ENCODE data around the gene HLA-DPB1.

The HLA-DPB1 gene

GRCh38 chr6:33075568-33076405 lies at the start of gene HLA-DPB1:
Gene HLA-DPB1, plus strand, starts transcription at chr6:33075990. Its CDS starts 52 bp downstream, at chr6:33076042.
- Mint-ChIP-seq H3K27ac (peak within 1 kb of the TSS; percentile 82), H3K9me3 (no peaks in the 10 kb centered on the region), H3K36me3 (peaks cover 33% of the 10 kb centered on the region), H3K4me3 (peak within 1 kb of the TSS; percentile 76), H3K4me1 (peaks cover 69% of the 10 kb centered on the region)
- DNase-seq (ENCODE audit: low spot score in 2 of 2) (peak; percentile 31 to 70), ATAC-seq (peak; percentile 95)

GRCh38 chr6:33028220-33028849 lies 47.5 kb upstream of the HLA-DPB1 start:
- DNase-seq (ENCODE audit: low spot score in 2 of 2): no peak
- no peak for ATAC-seq
- Mint-ChIP-seq H3K27ac (peak overlapping the region; percentile 95), H3K4me1 (peaks cover 21% of the 10 kb centered on the region), H3K36me3 (no peaks in the 10 kb centered on the region), H3K9me3 (no peaks in the 10 kb centered on the region), H3K4me3 (no peak overlapping the region)

GRCh38 chr6:33029328-33030184 lies 46.2 kb upstream of the HLA-DPB1 start:
- Mint-ChIP-seq H3K4me3 (peak overlapping the region; percentile 49), H3K9me3 (peaks cover 3% of the 10 kb centered on the region), H3K4me1 (peaks cover 21% of the 10 kb centered on the region), H3K27ac (peak overlapping the region; percentile 95), H3K36me3 (no peaks in the 10 kb centered on the region)
- DNase-seq (ENCODE audit: low spot score in 2 of 2) (no peak), ATAC-seq (peak; percentile 90)

- DNase-seq (ENCODE audit: low spot score in 2 of 2): no peak
- Mint-ChIP-seq H3K4me1 (peaks cover 21% of the 10 kb centered on the region), H3K27ac (peak overlapping the region; percentile 95), H3K9me3 (peaks cover 7% of the 10 kb centered on the region), H3K36me3 (no peaks in the 10 kb centered on the region), H3K4me3 (peak overlapping the region; percentile 49)
- ATAC-seq: no peak
Measured at GRCh38 chr6:33030245-33030644, 45.5 kb upstream of the HLA-DPB1 start.

GRCh38 chr6:33034554-33034953 lies 41.2 kb upstream of the HLA-DPB1 start:
- DNase-seq (ENCODE audit: low spot score in 2 of 2): no peak
- Mint-ChIP-seq H3K4me1 (peaks cover 6% of the 10 kb centered on the region), H3K4me3 (no peak overlapping the region), H3K9me3 (peaks cover 12% of the 10 kb centered on the region), H3K27ac (no peak overlapping the region), H3K36me3 (no peaks in the 10 kb centered on the region)
- ATAC-seq: no peak

GRCh38 chr6:33036535-33036934 lies 39.3 kb upstream of the HLA-DPB1 start:
- H3K4me1 Mint-ChIP-seq: no peaks in the 10 kb centered on the region
- H3K36me3 Mint-ChIP-seq: no peaks in the 10 kb centered on the region
- H3K9me3 Mint-ChIP-seq: peaks cover 12% of the 10 kb centered on the region
- no peak for DNase-seq (ENCODE audit: low spot score in 2 of 2)
- no peak overlapping the region for H3K4me3 Mint-ChIP-seq
- H3K27ac Mint-ChIP-seq: no peak overlapping the region
- no peak for ATAC-seq

- ATAC-seq (no peak), DNase-seq (ENCODE audit: low spot score in 2 of 2) (no peak)
- H3K36me3 Mint-ChIP-seq: no peaks in the 10 kb centered on the region
- H3K4me3 Mint-ChIP-seq: no peak overlapping the region
- H3K9me3 Mint-ChIP-seq: peaks cover 6% of the 10 kb centered on the region
- no peak overlapping the region for H3K27ac Mint-ChIP-seq
- no peaks in the 10 kb centered on the region for H3K4me1 Mint-ChIP-seq
Measured at GRCh38 chr6:33040157-33040556, 35.6 kb upstream of the HLA-DPB1 start.

GRCh38 chr6:33049323-33050013 lies 26.3 kb upstream of the HLA-DPB1 start:
- Mint-ChIP-seq H3K4me3 (no peak overlapping the region), H3K27ac (no peak overlapping the region), H3K9me3 (no peaks in the 10 kb centered on the region)

GRCh38 chr6:33050014-33050810 lies 25.6 kb upstream of the HLA-DPB1 start:
- no peaks in the 10 kb centered on the region for H3K4me1 Mint-ChIP-seq
- no peak overlapping the region for H3K4me3 Mint-ChIP-seq
- H3K9me3 Mint-ChIP-seq: no peaks in the 10 kb centered on the region
- ATAC-seq (no peak), DNase-seq (ENCODE audit: low spot score in 2 of 2) (no peak)
- H3K36me3 Mint-ChIP-seq: no peaks in the 10 kb centered on the region
- H3K27ac Mint-ChIP-seq: no peak overlapping the region

More at GRCh38 chr6:33049323-33050013, 26.3 kb upstream of the HLA-DPB1 start:
- Mint-ChIP-seq H3K36me3 (no peaks in the 10 kb centered on the region), H3K4me1 (no peaks in the 10 kb centered on the region)
- DNase-seq (ENCODE audit: low spot score in 2 of 2): no peak
- no peak for ATAC-seq

- H3K9me3 Mint-ChIP-seq: no peaks in the 10 kb centered on the region
- H3K27ac Mint-ChIP-seq: no peak overlapping the region
- no peak overlapping the region for H3K4me3 Mint-ChIP-seq
- ATAC-seq: no peak
- H3K4me1 Mint-ChIP-seq: peaks cover 8% of the 10 kb centered on the region
- DNase-seq (ENCODE audit: low spot score in 2 of 2): no peak
- no peaks in the 10 kb centered on the region for H3K36me3 Mint-ChIP-seq
Measured at GRCh38 chr6:33052627-33053026, 23.2 kb upstream of the HLA-DPB1 start.

- Mint-ChIP-seq H3K4me3 (no peak overlapping the region), H3K4me1 (peaks cover 10% of the 10 kb centered on the region), H3K9me3 (no peaks in the 10 kb centered on the region), H3K27ac (no peak overlapping the region), H3K36me3 (no peaks in the 10 kb centered on the region)
- DNase-seq (ENCODE audit: low spot score in 2 of 2): no peak
- no peak for ATAC-seq
Measured at GRCh38 chr6:33053230-33053629, 22.6 kb upstream of the HLA-DPB1 start.

- no peaks in the 10 kb centered on the region for H3K9me3 Mint-ChIP-seq
- no peaks in the 10 kb centered on the region for H3K36me3 Mint-ChIP-seq
- DNase-seq (ENCODE audit: low spot score in 2 of 2): no peak
- peak; percentile 67 for ATAC-seq
- no peak overlapping the region for H3K27ac Mint-ChIP-seq
- H3K4me3 Mint-ChIP-seq: no peak overlapping the region
- peaks cover 16% of the 10 kb centered on the region for H3K4me1 Mint-ChIP-seq
Measured at GRCh38 chr6:33057222-33058150, 18.3 kb upstream of the HLA-DPB1 start.

GRCh38 chr6:33061987-33062386 lies 13.8 kb upstream of the HLA-DPB1 start:
- Mint-ChIP-seq H3K4me3 (no peak overlapping the region), H3K27ac (no peak overlapping the region), H3K9me3 (no peaks in the 10 kb centered on the region), H3K4me1 (peaks cover 20% of the 10 kb centered on the region), H3K36me3 (peaks cover 21% of the 10 kb centered on the region)
- DNase-seq (ENCODE audit: low spot score in 2 of 2) (no peak), ATAC-seq (peak; percentile 65)
